Liver (tissue), 9 donors: ENCODE data around the gene TMED1. TPM values are rescaled to one million over a fixed set of nuclear protein-coding genes. Genes with fewer than 3 reads are reported as not detected.
A peak's percentile ranks its signal among the peaks of the same experiment; 100 is the strongest.

Source experiments
- DNase-seq: peaks from one replicate; pipeline ENCODE4 v3.0.0-alpha.2; 2017; ENCODE audit warnings: low spot score
- H3K27ac ChIP-seq, 2 donors: one replicate each; pipeline ENCODE4 v1.7.0; 2013; ENCODE audit warnings: inconsistent platforms in 2 of 2, low read length in 2 of 2, control low read depth in 1 of 2, low read depth in 1 of 2, mild to moderate bottlenecking in 1 of 2
- H3K27me3 ChIP-seq, 4 donors: one replicate each; pipeline versions ENCODE4 v1.6.1 to v1.7.0; 2013; ENCODE audit warnings: low read length in 3 of 4, inconsistent platforms in 1 of 4, mild to moderate bottlenecking in 1 of 4, moderate library complexity in 1 of 4; ENCODE audit not compliant: control insufficient read depth in 4 of 4, insufficient read depth in 4 of 4
- H3K36me3 ChIP-seq, 4 donors: one replicate each; pipeline versions ENCODE4 v1.6.1 to v1.7.0; 2013; ENCODE audit warnings: low read length in 3 of 4, mild to moderate bottlenecking in 3 of 4, low read depth in 1 of 4, moderate library complexity in 1 of 4; ENCODE audit not compliant: control insufficient read depth in 4 of 4, insufficient read depth in 3 of 4
- H3K4me1 ChIP-seq, 4 donors: one replicate each; pipeline versions ENCODE4 v1.6.1 to v1.7.0; 2013; ENCODE audit warnings: low read length in 3 of 4, mild to moderate bottlenecking in 3 of 4, moderate library complexity in 1 of 4; ENCODE audit not compliant: control insufficient read depth in 4 of 4, insufficient read depth in 4 of 4
- H3K4me3 ChIP-seq, 3 donors: one replicate each; pipeline versions ENCODE4 v1.6.1 to v1.7.0; 2013; ENCODE audit warnings: low read length in 3 of 3, control low read depth in 1 of 3, low read depth in 1 of 3, mild to moderate bottlenecking in 1 of 3
- H3K9ac ChIP-seq, 2 donors: one replicate each; pipeline ENCODE4 v1.7.0; 2013; ENCODE audit warnings: low read length in 2 of 2, mild to moderate bottlenecking in 2 of 2, moderate library complexity in 2 of 2, control low read depth in 1 of 2, low read depth in 1 of 2
- H3K9me3 ChIP-seq, 4 donors: one replicate each; pipeline versions ENCODE4 v1.6.1 to v1.7.0; 2013; ENCODE audit warnings: low read length in 3 of 4; ENCODE audit not compliant: control insufficient read depth in 4 of 4
- ATF3 ChIP-seq: IDR thresholded peaks from 2 replicates; pipeline ENCODE4 v1.6.1; 2016; ENCODE audit warnings: antibody characterized with exemption
- FOXA1 ChIP-seq: IDR thresholded peaks from 2 replicates; pipeline ENCODE4 v1.6.1; 2016; ENCODE audit warnings: antibody characterized with exemption
- FOXA2 ChIP-seq: IDR thresholded peaks from 2 replicates; pipeline ENCODE4 v1.6.1; 2016; ENCODE audit warnings: antibody characterized with exemption
- GABPA ChIP-seq, 2 donors: IDR thresholded peaks in 1 of 2; conservative IDR thresholded peaks in 1 of 2; 2 replicates each; pipeline ENCODE4 v1.6.1; 2016; ENCODE audit warnings: antibody characterized with exemption in 2 of 2, mild to moderate bottlenecking in 1 of 2, moderate library complexity in 1 of 2
- HNF4A ChIP-seq, 2 donors: conservative IDR thresholded peaks; 2 replicates each; pipeline ENCODE4 v1.6.1; 2016; ENCODE audit warnings: antibody characterized with exemption in 2 of 2, mild to moderate bottlenecking in 2 of 2
- HNF4G ChIP-seq: IDR thresholded peaks from 2 replicates; pipeline ENCODE4 v1.6.1; 2016; ENCODE audit warnings: antibody characterized with exemption
- NR2F2 ChIP-seq: IDR thresholded peaks from 2 replicates; pipeline ENCODE4 v1.6.1; 2016; ENCODE audit warnings: antibody characterized with exemption
- RAD21 ChIP-seq, 2 donors: IDR thresholded peaks; 2 replicates each; pipeline ENCODE4 v1.6.1; 2016; ENCODE audit warnings: antibody characterized with exemption in 2 of 2, mild to moderate bottlenecking in 2 of 2
- RXRA ChIP-seq, 2 donors: IDR thresholded peaks; 2 replicates each; pipeline ENCODE4 v1.6.1; 2017 to 2018; ENCODE audit warnings: antibody characterized with exemption in 2 of 2, mild to moderate bottlenecking in 1 of 2
- SP1 ChIP-seq: IDR thresholded peaks from 2 replicates; pipeline ENCODE4 v1.6.1; 2018; ENCODE audit warnings: antibody characterized with exemption, mild to moderate bottlenecking
- TAF1 ChIP-seq: conservative IDR thresholded peaks from 2 replicates; pipeline ENCODE4 v1.6.1; 2016; ENCODE audit warnings: antibody characterized with exemption, mild to moderate bottlenecking
- YY1 ChIP-seq: IDR thresholded peaks from 2 replicates; pipeline ENCODE4 v1.6.1; 2016; ENCODE audit warnings: antibody characterized with exemption, mild to moderate bottlenecking
- ZBTB33 ChIP-seq: IDR thresholded peaks from 2 replicates; pipeline ENCODE4 v1.6.1; 2016; ENCODE audit warnings: antibody characterized with exemption
- WGBS: extraction: QIAGEN DNeasy Blood & Tissue Kit; methylation state at CpG from one replicate; pipeline ENCODE4 v1.1.7; 2013; 5-methylcytosine and 5-hydroxymethylcytosine counted together
- polyA plus RNA-seq, 2 donors: library from polyadenylated mRNA; stranded (reverse) in 1 of 2; unstranded in 1 of 2; fragments of 200-250 nt in 1 of 2; fragments of >200 nt in 1 of 2; fragmentation: Nextera tagmentation in 1 of 2; extraction: Ambion mirVana in 1 of 2; gene quantifications; one replicate each; pipeline versions ENCODE4 v1.2.1 to v1.2.3, GENCODE V29; 2013 to 2015
- total RNA-seq, 2 donors: library from RNA; depleted of rRNA; stranded (reverse); fragments of >200 nt; gene quantifications; one replicate each; pipeline ENCODE4 v1.2.3, GENCODE V29; 2014
- TF ChIP-seq, protein P1 (sequence below): IDR thresholded peaks from 2 replicates; pipeline ENCODE4 v1.6.1; 2016; ENCODE audit warnings: antibody characterized with exemption, mild to moderate bottlenecking
- TF ChIP-seq, protein P2 (sequence below): fragments of 150-350 bp; IDR thresholded peaks from 2 replicates; pipeline ENCODE4 v1.5.1; 2017; ENCODE audit warnings: improper control_type of control experiment, low read depth, low read length; ENCODE audit not compliant: missing input control
- donor health status: healthy.
- donor health status: healthy.
- donor health status: healthy.
- donor health status: healthy.
- donor health status: healthy.

Gene TMED1
- total and polyA plus RNA-seq, 4 donors: 17.8 to 34.7 (median 26.6) TPM

DNA sequence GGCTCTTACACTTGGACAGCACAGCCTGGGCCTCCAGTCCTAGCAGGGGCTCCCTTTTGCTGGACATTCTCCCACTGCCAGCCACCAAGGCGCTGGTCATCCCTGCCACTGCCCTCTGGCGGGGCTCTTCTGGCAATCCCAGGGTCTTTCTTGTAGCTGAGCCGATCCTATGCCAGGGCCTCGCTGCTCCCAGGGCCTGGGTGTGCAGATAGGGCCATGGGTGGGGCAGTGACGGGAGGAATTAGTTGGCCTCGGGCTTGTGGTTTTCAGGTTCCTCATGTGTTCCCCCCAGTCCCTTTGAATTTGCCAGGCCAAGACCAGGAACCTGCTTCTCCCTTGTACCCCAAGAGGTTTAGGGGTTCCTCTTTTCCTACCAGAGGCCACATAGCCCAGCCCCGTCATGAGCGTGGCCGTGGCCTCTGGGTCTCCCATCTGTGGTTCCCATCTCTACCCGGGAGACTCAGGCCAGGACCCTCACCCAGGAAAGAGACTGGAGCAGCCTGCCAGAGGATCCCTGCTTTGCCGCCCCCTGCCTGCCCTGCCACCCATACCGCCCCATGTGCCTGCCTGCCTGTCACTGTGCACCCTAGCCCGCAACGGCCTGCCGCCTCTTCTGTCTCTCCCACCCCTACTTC lies 26.2 kb downstream of the TMED1 start:
- WGBS: 88% methylated on average over 15 of the region's 15 CpGs
- Histone ChIP-seq H3K36me3 (peaks cover 4 to 59% (median 11%) of the 10 kb centered on the region in 4 donors), H3K4me1 (peaks cover 0 to 4% (median 2%) of the 10 kb centered on the region in 4 donors), H3K27ac (no peak overlapping the region), H3K9ac (no peak overlapping the region), H3K4me3 (no peak overlapping the region), H3K27me3 (no peaks in the 10 kb centered on the region), H3K9me3 (no peaks in the 10 kb centered on the region)
- TF ChIP-seq SP1 (no peak), YY1 (no peak), FOXA1 (no peak)
- TF ChIP-seq, protein P1, sequence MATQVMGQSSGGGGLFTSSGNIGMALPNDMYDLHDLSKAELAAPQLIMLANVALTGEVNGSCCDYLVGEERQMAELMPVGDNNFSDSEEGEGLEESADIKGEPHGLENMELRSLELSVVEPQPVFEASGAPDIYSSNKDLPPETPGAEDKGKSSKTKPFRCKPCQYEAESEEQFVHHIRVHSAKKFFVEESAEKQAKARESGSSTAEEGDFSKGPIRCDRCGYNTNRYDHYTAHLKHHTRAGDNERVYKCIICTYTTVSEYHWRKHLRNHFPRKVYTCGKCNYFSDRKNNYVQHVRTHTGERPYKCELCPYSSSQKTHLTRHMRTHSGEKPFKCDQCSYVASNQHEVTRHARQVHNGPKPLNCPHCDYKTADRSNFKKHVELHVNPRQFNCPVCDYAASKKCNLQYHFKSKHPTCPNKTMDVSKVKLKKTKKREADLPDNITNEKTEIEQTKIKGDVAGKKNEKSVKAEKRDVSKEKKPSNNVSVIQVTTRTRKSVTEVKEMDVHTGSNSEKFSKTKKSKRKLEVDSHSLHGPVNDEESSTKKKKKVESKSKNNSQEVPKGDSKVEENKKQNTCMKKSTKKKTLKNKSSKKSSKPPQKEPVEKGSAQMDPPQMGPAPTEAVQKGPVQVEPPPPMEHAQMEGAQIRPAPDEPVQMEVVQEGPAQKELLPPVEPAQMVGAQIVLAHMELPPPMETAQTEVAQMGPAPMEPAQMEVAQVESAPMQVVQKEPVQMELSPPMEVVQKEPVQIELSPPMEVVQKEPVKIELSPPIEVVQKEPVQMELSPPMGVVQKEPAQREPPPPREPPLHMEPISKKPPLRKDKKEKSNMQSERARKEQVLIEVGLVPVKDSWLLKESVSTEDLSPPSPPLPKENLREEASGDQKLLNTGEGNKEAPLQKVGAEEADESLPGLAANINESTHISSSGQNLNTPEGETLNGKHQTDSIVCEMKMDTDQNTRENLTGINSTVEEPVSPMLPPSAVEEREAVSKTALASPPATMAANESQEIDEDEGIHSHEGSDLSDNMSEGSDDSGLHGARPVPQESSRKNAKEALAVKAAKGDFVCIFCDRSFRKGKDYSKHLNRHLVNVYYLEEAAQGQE: no peak
- DNase-seq: peak; percentile 77

DNA sequence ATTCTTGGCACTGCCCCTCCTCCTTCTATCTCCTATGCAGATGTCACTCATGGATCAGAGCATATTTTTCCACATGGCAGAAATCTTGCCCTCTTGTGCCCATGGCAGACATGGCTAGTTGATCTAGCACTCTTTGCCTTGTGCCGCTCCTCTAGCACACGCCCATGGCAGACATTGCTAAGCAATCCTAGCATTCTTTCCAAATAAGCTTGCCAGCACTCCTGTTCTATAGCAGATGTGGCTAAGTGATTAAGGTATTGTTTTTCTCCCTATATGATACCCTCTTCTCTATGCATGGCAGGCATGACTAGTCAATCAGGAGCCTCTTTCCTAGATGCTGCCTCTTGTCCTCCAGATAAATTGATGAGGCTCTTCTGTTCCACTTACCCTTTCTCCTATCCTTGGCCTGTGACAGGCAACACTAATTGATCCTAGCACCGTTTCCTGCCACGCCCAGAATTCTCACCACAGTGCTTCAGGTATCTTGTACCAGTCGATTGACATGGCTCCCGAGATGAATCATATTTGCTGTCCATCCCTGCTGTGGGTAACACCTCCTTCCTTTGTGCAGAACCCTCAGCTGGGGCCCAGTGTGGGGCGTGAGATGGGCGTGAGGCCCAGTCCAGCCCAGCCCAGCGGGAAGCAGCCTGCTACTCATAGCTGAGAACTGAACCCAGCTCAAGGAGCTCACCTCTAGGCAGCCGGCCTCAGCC lies 26.9 kb downstream of the TMED1 start:
- DNase-seq: peak; percentile 72
- WGBS: 85% methylated on average over 10 of the region's 10 CpGs
- Histone ChIP-seq H3K4me3 (no peak overlapping the region), H3K9me3 (no peaks in the 10 kb centered on the region), H3K4me1 (peaks cover 0 to 4% (median 2%) of the 10 kb centered on the region in 4 donors), H3K27me3 (no peaks in the 10 kb centered on the region), H3K27ac (no peak overlapping the region), H3K9ac (no peak overlapping the region), H3K36me3 (peaks cover 4 to 60% (median 14%) of the 10 kb centered on the region in 4 donors)
- TF ChIP-seq, protein P1: no peak
- TF ChIP-seq SP1: no peak
- TF ChIP-seq FOXA2: no peak
- no peak for TF ChIP-seq NR2F2
- no peak for TF ChIP-seq RAD21 (IDR thresholded peaks at IDR 0.05)
- TF ChIP-seq YY1: no peak
- no peak for TF ChIP-seq ATF3
- TF ChIP-seq GABPA (IDR thresholded peaks at IDR 0.05 in 1 of 2, conservative IDR thresholded peaks at IDR 0.05 in 1 of 2): no peak
- no peak for TF ChIP-seq RXRA (IDR thresholded peaks at IDR 0.05)
- TF ChIP-seq HNF4A (conservative IDR thresholded peaks at IDR 0.05): no peak
- TF ChIP-seq ZBTB33: no peak
- TF ChIP-seq TAF1: no peak
- TF ChIP-seq, protein P2, sequence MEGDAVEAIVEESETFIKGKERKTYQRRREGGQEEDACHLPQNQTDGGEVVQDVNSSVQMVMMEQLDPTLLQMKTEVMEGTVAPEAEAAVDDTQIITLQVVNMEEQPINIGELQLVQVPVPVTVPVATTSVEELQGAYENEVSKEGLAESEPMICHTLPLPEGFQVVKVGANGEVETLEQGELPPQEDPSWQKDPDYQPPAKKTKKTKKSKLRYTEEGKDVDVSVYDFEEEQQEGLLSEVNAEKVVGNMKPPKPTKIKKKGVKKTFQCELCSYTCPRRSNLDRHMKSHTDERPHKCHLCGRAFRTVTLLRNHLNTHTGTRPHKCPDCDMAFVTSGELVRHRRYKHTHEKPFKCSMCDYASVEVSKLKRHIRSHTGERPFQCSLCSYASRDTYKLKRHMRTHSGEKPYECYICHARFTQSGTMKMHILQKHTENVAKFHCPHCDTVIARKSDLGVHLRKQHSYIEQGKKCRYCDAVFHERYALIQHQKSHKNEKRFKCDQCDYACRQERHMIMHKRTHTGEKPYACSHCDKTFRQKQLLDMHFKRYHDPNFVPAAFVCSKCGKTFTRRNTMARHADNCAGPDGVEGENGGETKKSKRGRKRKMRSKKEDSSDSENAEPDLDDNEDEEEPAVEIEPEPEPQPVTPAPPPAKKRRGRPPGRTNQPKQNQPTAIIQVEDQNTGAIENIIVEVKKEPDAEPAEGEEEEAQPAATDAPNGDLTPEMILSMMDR: no peak
- TF ChIP-seq HNF4G: no peak
